IMR-90 (cell line): ENCODE data around the gene UBL5. TPM values are rescaled to one million over a fixed set of nuclear protein-coding genes. Genes with fewer than 3 reads are reported as not detected.

ENCODE experiments used
- ATAC-seq: fragments of 200-7000 bp; cut with Tn5 transposase; 2 replicates; pipeline ENCODE4 v1.9.1; 2020; ENCODE audit warnings: low read depth, mild to moderate bottlenecking, moderate library complexity
- Bru-seq: library from RNA; stranded (reverse); fragments of 400-500 nt; gene quantifications from one replicate; lab custom pipeline; 2021; lab: Mats Ljungman, UMichigan
- BruChase-seq, 2 experiments: library from RNA; stranded (reverse); fragments of 400-500 nt; gene quantifications; one replicate each; lab custom pipeline; 2021; lab: Mats Ljungman, UMichigan
- BruUV-seq: library from RNA; stranded (reverse); fragments of 400-500 nt; replicated peaks from 2 replicates; lab custom pipeline; 2021; lab: Mats Ljungman, UMichigan
- CTCF ChIA-PET: fragments of 300-600 bp; formaldehyde crosslinking; extraction: SDS; loops from one replicate; lab custom pipeline; 2021; ENCODE audit warnings: antibody characterized with exemption; lab: Yijun Ruan, JAX
- POLR2A ChIA-PET: fragments of 300-600 bp; sonication (Branson Sonifier 250); formaldehyde crosslinking; loops from one replicate; lab custom pipeline; 2022; ENCODE audit warnings: antibody characterized with exemption; ENCODE audit not compliant: unreplicated experiment; lab: Charles Lee
- DNase-seq: peaks from one replicate; pipeline ENCODE4 v3.0.0; 2013
- H2AFZ ChIP-seq: replicated peaks from 2 replicates; pipeline ENCODE3; 2013; ENCODE audit warnings: low read length, mild to moderate bottlenecking; ENCODE audit not compliant: poor library complexity
- H2AK5ac ChIP-seq: 2 replicates; pipeline ENCODE4 v1.6.1; 2013; ENCODE audit warnings: low read depth, low read length, inconsistent platforms
- H2AK9ac ChIP-seq: replicated peaks from 2 replicates; pipeline ENCODE3; 2013; ENCODE audit warnings: mild to moderate bottlenecking, low read depth, low read length, moderate library complexity; ENCODE audit not compliant: poor library complexity
- H2BK120ac ChIP-seq: 2 replicates; pipeline ENCODE4 v1.6.1; 2013; ENCODE audit warnings: low read depth, low read length, inconsistent platforms
- H2BK15ac ChIP-seq: 3 replicates; pipeline ENCODE4 v1.6.1; 2013; ENCODE audit warnings: low read depth, low read length, inconsistent platforms
- H2BK20ac ChIP-seq: 2 replicates; pipeline ENCODE4 v1.6.1; 2013; ENCODE audit warnings: low read depth, mild to moderate bottlenecking, inconsistent platforms, low read length, moderate library complexity
- H2BK5ac ChIP-seq: 2 replicates; pipeline ENCODE4 v1.6.1; 2013; ENCODE audit warnings: mild to moderate bottlenecking, low read depth, low read length, inconsistent platforms; ENCODE audit not compliant: poor library complexity, severe bottlenecking
- H3K14ac ChIP-seq: replicated peaks from 2 replicates; pipeline ENCODE4 v1.6.1; 2013; ENCODE audit warnings: low read depth, low read length, inconsistent platforms
- H3K18ac ChIP-seq: 2 replicates; pipeline ENCODE4 v1.6.1; 2013; ENCODE audit warnings: low read depth, low read length, control low read depth
- H3K23ac ChIP-seq: 2 replicates; pipeline ENCODE4 v1.6.1; 2013; ENCODE audit warnings: low read depth, low read length, inconsistent platforms
- H3K27ac ChIP-seq: 2 replicates; pipeline ENCODE4 v1.5.1; 2013; ENCODE audit warnings: mild to moderate bottlenecking, control low read depth, low read length; ENCODE audit not compliant: insufficient read depth
- H3K27me3 ChIP-seq: 2 replicates; pipeline ENCODE4 v1.6.1; 2013; ENCODE audit warnings: low read length; ENCODE audit not compliant: control insufficient read depth, insufficient read depth
- H3K36me3 ChIP-seq: 2 replicates; pipeline ENCODE4 v1.6.1; 2013; ENCODE audit warnings: low read length, mixed read lengths; ENCODE audit not compliant: control insufficient read depth, insufficient read depth
- H3K4ac ChIP-seq: 2 replicates; pipeline ENCODE4 v1.6.1; 2013; ENCODE audit warnings: low read depth, low read length, inconsistent platforms
- H3K4me1 ChIP-seq: 2 replicates; pipeline ENCODE4 v1.6.1; 2013; ENCODE audit warnings: low read length, mixed read lengths; ENCODE audit not compliant: control insufficient read depth, insufficient read depth
- H3K4me2 ChIP-seq: 2 replicates; pipeline ENCODE4 v1.6.1; 2013; ENCODE audit warnings: low read depth, mild to moderate bottlenecking, control low read depth, low read length, moderate library complexity
- H3K4me3 ChIP-seq: 2 replicates; pipeline ENCODE4 v1.5.1; 2013; ENCODE audit warnings: low read depth, mild to moderate bottlenecking, control low read depth, low read length, moderate library complexity; ENCODE audit not compliant: insufficient read depth
- H3K56ac ChIP-seq: 2 replicates; pipeline ENCODE4 v1.6.1; 2013; ENCODE audit warnings: low read length, inconsistent platforms; ENCODE audit not compliant: insufficient read depth; ENCODE audit errors: extremely low read depth
- H3K79me1 ChIP-seq, 2 experiments: 2 replicates each; pipeline ENCODE4 v1.6.1; 2013; ENCODE audit warnings: low read length in 2 of 2, inconsistent platforms in 1 of 2, low read depth in 1 of 2
- H3K9ac ChIP-seq: 2 replicates; pipeline ENCODE4 v1.6.1; 2013; ENCODE audit warnings: low read depth, low read length, control low read depth
- H3K9me1 ChIP-seq: 2 replicates; pipeline ENCODE4 v1.6.1; 2013; ENCODE audit warnings: low read length, inconsistent platforms; ENCODE audit not compliant: insufficient read depth
- H3K9me3 ChIP-seq: 2 replicates; pipeline ENCODE4 v1.6.1; 2013; ENCODE audit warnings: low read length; ENCODE audit not compliant: control insufficient read depth, insufficient read depth
- H4K20me1 ChIP-seq: 2 replicates; pipeline ENCODE4 v1.6.1; 2013; ENCODE audit warnings: low read length, inconsistent platforms; ENCODE audit not compliant: insufficient read depth
- H4K5ac ChIP-seq: 2 replicates; pipeline ENCODE4 v1.6.1; 2013; ENCODE audit warnings: mild to moderate bottlenecking, low read depth, low read length, control low read depth
- H4K8ac ChIP-seq, 2 experiments: 2 replicates each; pipeline ENCODE4 v1.6.1; 2013; ENCODE audit warnings: low read depth in 2 of 2, low read length in 2 of 2, control low read depth in 1 of 2, inconsistent platforms in 1 of 2
- H4K91ac ChIP-seq: 2 replicates; pipeline ENCODE4 v1.6.1; 2013; ENCODE audit warnings: low read depth, low read length, inconsistent platforms; ENCODE audit not compliant: insufficient read depth
- MAZ ChIP-seq: IDR thresholded peaks from 2 replicates; pipeline ENCODE4 v1.6.1; 2012; ENCODE audit warnings: low read depth, mild to moderate bottlenecking, low read length, improper control_type of control experiment, moderate library complexity, borderline replicate concordance
- MXI1 ChIP-seq: IDR thresholded peaks from 2 replicates; pipeline ENCODE4 v1.6.1; 2012; ENCODE audit warnings: low read depth, mild to moderate bottlenecking, low read length, moderate library complexity, borderline replicate concordance
- POLR2A ChIP-seq: IDR thresholded peaks from 2 replicates; pipeline ENCODE4 v1.6.1; 2012; ENCODE audit warnings: mild to moderate bottlenecking, low read depth, low read length
- RFX5 ChIP-seq: IDR thresholded peaks from 2 replicates; pipeline ENCODE4 v1.8.0; 2012; ENCODE audit warnings: low read depth, mild to moderate bottlenecking, low read length, moderate library complexity
- WGBS, 2 experiments: methylation state at CpG; one replicate each; pipeline versions ENCODE4 v1.1.5 to v1.1.7; 2013; ENCODE audit warnings: missing lambda C conversion rate in 2 of 2; ENCODE audit not compliant: insufficient read length in 1 of 2; ENCODE audit errors: extremely low coverage in 2 of 2; 5-methylcytosine and 5-hydroxymethylcytosine counted together
- dilution Hi-C: fragments of 300-500 bp; cut with HindIII; formaldehyde crosslinking; loops from one replicate; pipeline ENCODE4 v1.14.3; 2018; ENCODE audit warnings: low sequenced_read_pairs; ENCODE audit not compliant: unreplicated experiment
- in situ Hi-C: fragments of 300-500 bp; cut with MboI; formaldehyde crosslinking; loops from 3 replicates; pipeline ENCODE4 v1.14.3; 2019; ENCODE audit warnings: low sequenced_read_pairs, inconsistent platforms, mixed read lengths
- intact Hi-C: fragments of 100-400 bp; cut with micrococcal nuclease; formaldehyde crosslinking; loops from 2 replicates; pipeline ENCODE4 v1.10.0; 2022
- long read RNA-seq: library from polyadenylated mRNA; unstranded; transcript quantifications from one replicate; pipeline ENCODE4 v2.0.0, GENCODE V29; 2021; ENCODE audit not compliant: unreplicated experiment
- polyA plus RNA-seq, 3 experiments: library from polyadenylated mRNA; depleted of rRNA; stranded (reverse); fragments of >200 nt; gene quantifications; 2 replicates each; pipeline ENCODE4 v1.2.3, GENCODE V29; 2012; ENCODE audit warnings: low replicate concordance in 1 of 3
- total RNA-seq: library from RNA; depleted of rRNA; stranded (reverse); fragments of >200 nt; gene quantifications from 2 replicates; pipeline ENCODE4 v1.2.3, GENCODE V29; 2012; rRNA removed
- TF ChIP-seq, protein P1 (sequence below): conservative IDR thresholded peaks from 2 replicates; pipeline ENCODE4 v1.5.1; 2012; ENCODE audit warnings: mild to moderate bottlenecking, low read depth, low read length, improper control_type of control experiment
- TF ChIP-seq, protein P2 (sequence below): fragments of 150-350 bp; IDR thresholded peaks from 2 replicates; pipeline ENCODE4 v1.6.1; 2017; ENCODE audit warnings: mild to moderate bottlenecking, antibody characterized with exemption, low read length, low read depth

Gene UBL5
- total RNA-seq, result 371 and 434 TPM in 2 replicates
- polyA plus RNA-seq (2012; rRNA removed), result 1,091 and 1,179 TPM in 2 replicates
- polyA plus RNA-seq (2012; cell fraction: cytosol; rRNA removed), result 1,099 and 1,903 TPM in 2 replicates
- 247 and 613 TPM in 2 replicates for polyA plus RNA-seq (2012; cell fraction: nucleus; rRNA removed; ENCODE audit: low replicate concordance)
- Bru-seq, nascent RNA, result percentile 86 among the genes with signal in this experiment
- BruChase-seq, experiment 1, labeled RNA remaining after a 6-hour chase, result percentile 84 among the genes with signal in this experiment
- percentile 76 among the genes with signal in this experiment for BruChase-seq, experiment 2, labeled RNA remaining after a 2-hour chase
- long read RNA-seq, transcript UBL5-201 (5 exons, 513 nt), result minor isoform, 18 of 220 reads
- long read RNA-seq, transcript UBL5-202 (5 exons, 432 nt), result major isoform, 100 of 220 reads
- long read RNA-seq, partial matches to known transcripts, result 93 of 220 reads
- long read RNA-seq, other reads (novel, unspliced or antisense), result 9 of 220 reads

DNA sequence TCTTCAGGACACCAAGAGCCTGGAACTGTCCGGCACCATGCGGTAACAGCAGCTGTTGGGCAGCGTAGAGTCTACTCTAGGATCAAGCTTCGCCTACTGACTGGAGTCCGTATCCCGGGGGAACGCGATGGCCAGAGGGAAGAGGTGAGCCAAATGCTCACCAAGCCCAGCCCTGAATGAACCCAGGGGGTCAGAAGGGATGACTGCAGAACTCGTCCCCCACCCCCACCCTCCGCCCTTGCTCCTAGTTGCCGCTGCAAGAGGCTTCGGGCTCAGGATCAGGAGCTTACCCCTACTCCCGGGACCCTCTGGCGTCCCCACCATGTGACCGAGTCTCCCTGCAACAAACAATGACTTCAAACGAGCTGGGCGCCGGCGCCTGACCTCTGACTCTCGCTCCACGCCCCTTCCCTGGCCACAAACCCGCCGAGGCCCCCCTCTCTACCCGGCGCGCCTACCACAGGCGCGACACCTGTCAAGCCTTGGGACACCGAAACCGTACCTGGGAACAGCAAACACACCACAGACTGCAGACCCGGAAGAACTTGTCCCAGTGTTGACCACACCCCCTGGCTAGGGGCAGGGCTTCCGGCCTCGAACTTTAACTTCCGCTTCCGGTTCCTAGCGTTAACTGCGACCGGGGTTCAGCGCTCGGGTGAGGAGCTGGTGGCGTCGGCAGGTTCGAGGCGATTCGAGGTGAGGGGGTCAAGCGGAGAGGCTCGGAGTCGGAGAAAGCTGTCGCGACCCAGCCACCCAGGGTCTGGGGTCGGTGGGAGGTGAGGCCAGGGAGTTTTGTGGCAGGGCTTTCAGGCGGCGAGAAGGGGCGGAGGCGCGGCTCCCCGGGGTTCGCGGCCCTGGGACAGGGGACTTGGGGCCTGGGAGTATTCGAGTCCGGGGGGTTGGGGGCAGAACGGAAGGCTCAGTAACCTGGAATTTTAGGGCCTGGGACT, at the start of gene UBL5:
Gene UBL5, plus strand, starts transcription at position 630 of the 950 bp plus-strand sequence. CDS start 420 bp downstream, outside the sequence.
- Histone ChIP-seq H3K23ac (peak within 1 kb of the TSS; percentile 84), H3K9me1 (0 out of 2 replicates have a peak, but pooled peaks cover 7% of the 10 kb centered on the region), H3K36me3 (peaks cover 7% of the 10 kb centered on the region), H3K79me1 (peaks cover 24 to 68% of the 10 kb centered on the region in 2 experiments), H3K56ac (peak within 1 kb of the TSS; percentile 50), H2BK5ac (peak within 1 kb of the TSS; percentile 31), H3K27ac (peak within 1 kb of the TSS; percentile 88), H2AK5ac (peak within 1 kb of the TSS; percentile 74), H2BK20ac (no peak within 1 kb of the TSS), H3K4me2 (peak within 1 kb of the TSS; percentile 99), H3K9me3 (no peaks in the 10 kb centered on the region), H4K20me1 (peaks cover 15% of the 10 kb centered on the region; the same call in 1 of the 2 replicates), H4K91ac (peak within 1 kb of the TSS; percentile 72), H2AFZ (peak within 1 kb of the TSS; percentile 93), H4K5ac (peak within 1 kb of the TSS; percentile 78), H2BK120ac (no peak within 1 kb of the TSS), H4K8ac (peak within 1 kb of the TSS; percentile 2 to 92), H3K9ac (peak within 1 kb of the TSS; percentile 93), H3K27me3 (no peaks in the 10 kb centered on the region), H3K14ac (peak within 1 kb of the TSS; percentile 90), H3K4me3 (peak within 1 kb of the TSS; percentile 74), H3K4ac (peak within 1 kb of the TSS; percentile 89), H2AK9ac (peak within 1 kb of the TSS; percentile 91), H3K4me1 (peaks cover 2% of the 10 kb centered on the region; the same call in 1 of the 2 replicates), H2BK15ac (no peak within 1 kb of the TSS), H3K18ac (no peak within 1 kb of the TSS)
- intact Hi-C loops (no loop called here), dilution Hi-C loops (no loop called here), in situ Hi-C loops (no loop called here)
- POLR2A ChIA-PET, result interaction anchor here (0.6 kb wide), 1 partner anchor 9 kb away, joined by 4 read pairs; the partner anchor contains the start of gene FBXL12
- TF ChIP-seq MAZ, result peak; percentile 31; the same call in 1 of the 2 replicates
- TF ChIP-seq, protein P1, sequence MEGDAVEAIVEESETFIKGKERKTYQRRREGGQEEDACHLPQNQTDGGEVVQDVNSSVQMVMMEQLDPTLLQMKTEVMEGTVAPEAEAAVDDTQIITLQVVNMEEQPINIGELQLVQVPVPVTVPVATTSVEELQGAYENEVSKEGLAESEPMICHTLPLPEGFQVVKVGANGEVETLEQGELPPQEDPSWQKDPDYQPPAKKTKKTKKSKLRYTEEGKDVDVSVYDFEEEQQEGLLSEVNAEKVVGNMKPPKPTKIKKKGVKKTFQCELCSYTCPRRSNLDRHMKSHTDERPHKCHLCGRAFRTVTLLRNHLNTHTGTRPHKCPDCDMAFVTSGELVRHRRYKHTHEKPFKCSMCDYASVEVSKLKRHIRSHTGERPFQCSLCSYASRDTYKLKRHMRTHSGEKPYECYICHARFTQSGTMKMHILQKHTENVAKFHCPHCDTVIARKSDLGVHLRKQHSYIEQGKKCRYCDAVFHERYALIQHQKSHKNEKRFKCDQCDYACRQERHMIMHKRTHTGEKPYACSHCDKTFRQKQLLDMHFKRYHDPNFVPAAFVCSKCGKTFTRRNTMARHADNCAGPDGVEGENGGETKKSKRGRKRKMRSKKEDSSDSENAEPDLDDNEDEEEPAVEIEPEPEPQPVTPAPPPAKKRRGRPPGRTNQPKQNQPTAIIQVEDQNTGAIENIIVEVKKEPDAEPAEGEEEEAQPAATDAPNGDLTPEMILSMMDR, result no peak
- peak; percentile 72; the same call in 1 of the 2 replicates for TF ChIP-seq POLR2A
- TF ChIP-seq MXI1, result peak; percentile 56; the same call in 1 of the 2 replicates
- TF ChIP-seq RFX5, result no peak
- TF ChIP-seq, protein P2, sequence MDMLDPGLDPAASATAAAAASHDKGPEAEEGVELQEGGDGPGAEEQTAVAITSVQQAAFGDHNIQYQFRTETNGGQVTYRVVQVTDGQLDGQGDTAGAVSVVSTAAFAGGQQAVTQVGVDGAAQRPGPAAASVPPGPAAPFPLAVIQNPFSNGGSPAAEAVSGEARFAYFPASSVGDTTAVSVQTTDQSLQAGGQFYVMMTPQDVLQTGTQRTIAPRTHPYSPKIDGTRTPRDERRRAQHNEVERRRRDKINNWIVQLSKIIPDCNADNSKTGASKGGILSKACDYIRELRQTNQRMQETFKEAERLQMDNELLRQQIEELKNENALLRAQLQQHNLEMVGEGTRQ, result 0 out of 2 replicates have a peak, but pooled peaks have one; percentile 43
- BruUV-seq, result TSS peak; percentile 82
- DNase-seq, result peak; percentile 76
- 1% methylated on average over 25 of the region's 62 CpGs; no CpG with 5 or more reads in 1 of the 2 experiments for WGBS, 2 experiments
- ATAC-seq, result peak; percentile 98
- CTCF ChIA-PET, result no interaction called here
